ENCODE measurements around the gene SAP30BP.

The SAP30BP gene

GRCh38 chr17:75723171-75723930 lies 56.2 kb downstream of the SAP30BP start:
- Histone ChIP-seq H3K36me3 (ENCODE audit: control insufficient read depth, insufficient read depth, low read length) (no peaks in the 10 kb centered on the region), H3K27ac (no peak overlapping the region)

GRCh38 chr17:75724016-75725003 lies 57.2 kb downstream of the SAP30BP start:
- H3K4me3 ChIP-seq (ENCODE audit: low read depth, low read length) = no peak overlapping the region
- H3K36me3 ChIP-seq (ENCODE audit: control insufficient read depth, insufficient read depth, low read length) = no peaks in the 10 kb centered on the region
- no peaks in the 10 kb centered on the region for H3K79me2 ChIP-seq
- H3K9ac ChIP-seq = no peak overlapping the region
- H2AFZ ChIP-seq = no peak overlapping the region
- H3K27ac ChIP-seq = no peak overlapping the region
- no peaks in the 10 kb centered on the region for H3K4me1 ChIP-seq
- no peaks in the 10 kb centered on the region for H3K9me3 ChIP-seq (ENCODE audit: control insufficient read depth, low read length)
- no peaks in the 10 kb centered on the region for H3K27me3 ChIP-seq (ENCODE audit: control insufficient read depth, insufficient read depth, low read length)
- H3K4me2 ChIP-seq (ENCODE audit: low read length) = no peak overlapping the region
- TF ChIP-seq, protein P1, sequence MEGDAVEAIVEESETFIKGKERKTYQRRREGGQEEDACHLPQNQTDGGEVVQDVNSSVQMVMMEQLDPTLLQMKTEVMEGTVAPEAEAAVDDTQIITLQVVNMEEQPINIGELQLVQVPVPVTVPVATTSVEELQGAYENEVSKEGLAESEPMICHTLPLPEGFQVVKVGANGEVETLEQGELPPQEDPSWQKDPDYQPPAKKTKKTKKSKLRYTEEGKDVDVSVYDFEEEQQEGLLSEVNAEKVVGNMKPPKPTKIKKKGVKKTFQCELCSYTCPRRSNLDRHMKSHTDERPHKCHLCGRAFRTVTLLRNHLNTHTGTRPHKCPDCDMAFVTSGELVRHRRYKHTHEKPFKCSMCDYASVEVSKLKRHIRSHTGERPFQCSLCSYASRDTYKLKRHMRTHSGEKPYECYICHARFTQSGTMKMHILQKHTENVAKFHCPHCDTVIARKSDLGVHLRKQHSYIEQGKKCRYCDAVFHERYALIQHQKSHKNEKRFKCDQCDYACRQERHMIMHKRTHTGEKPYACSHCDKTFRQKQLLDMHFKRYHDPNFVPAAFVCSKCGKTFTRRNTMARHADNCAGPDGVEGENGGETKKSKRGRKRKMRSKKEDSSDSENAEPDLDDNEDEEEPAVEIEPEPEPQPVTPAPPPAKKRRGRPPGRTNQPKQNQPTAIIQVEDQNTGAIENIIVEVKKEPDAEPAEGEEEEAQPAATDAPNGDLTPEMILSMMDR (IDR thresholded peaks at IDR 0.05) = no peak

More at GRCh38 chr17:75723171-75723930, 56.2 kb downstream of the SAP30BP start:
- Histone ChIP-seq H2AFZ (no peak overlapping the region), H3K9me3 (ENCODE audit: control insufficient read depth, low read length) (no peaks in the 10 kb centered on the region), H3K4me1 (no peaks in the 10 kb centered on the region), H3K79me2 (no peaks in the 10 kb centered on the region), H3K27me3 (ENCODE audit: control insufficient read depth, insufficient read depth, low read length) (no peaks in the 10 kb centered on the region), H3K4me2 (ENCODE audit: low read length) (no peak overlapping the region), H3K4me3 (ENCODE audit: low read depth, low read length) (no peak overlapping the region), H3K9ac (no peak overlapping the region)
- TF ChIP-seq, protein P1 (IDR thresholded peaks at IDR 0.05) = no peak

GRCh38 chr17:75725504-75725903 lies 58.4 kb downstream of the SAP30BP start:
- Histone ChIP-seq H3K36me3 (ENCODE audit: control insufficient read depth, insufficient read depth, low read length) (no peaks in the 10 kb centered on the region), H3K27me3 (ENCODE audit: control insufficient read depth, insufficient read depth, low read length) (no peaks in the 10 kb centered on the region), H2AFZ (no peak overlapping the region), H3K4me2 (ENCODE audit: low read length) (no peak overlapping the region), H3K9me3 (ENCODE audit: control insufficient read depth, low read length) (no peaks in the 10 kb centered on the region), H3K27ac (no peak overlapping the region), H3K79me2 (no peaks in the 10 kb centered on the region), H3K4me1 (no peaks in the 10 kb centered on the region), H3K9ac (no peak overlapping the region), H3K4me3 (ENCODE audit: low read depth, low read length) (no peak overlapping the region)
- TF ChIP-seq, protein P1 (IDR thresholded peaks at IDR 0.05) = no peak

- H3K4me3 ChIP-seq (ENCODE audit: low read depth, low read length) = no peak overlapping the region
These were observed 60.3 kb downstream of the SAP30BP start for GRCh38 chr17:75727391-75727790.

More at GRCh38 chr17:75727391-75727790, 60.3 kb downstream of the SAP30BP start:
- no peak overlapping the region for H3K27ac ChIP-seq
- H3K9ac ChIP-seq = no peak overlapping the region
- H3K4me2 ChIP-seq (ENCODE audit: low read length) = no peak overlapping the region
- H3K4me1 ChIP-seq = no peaks in the 10 kb centered on the region
- H3K9me3 ChIP-seq (ENCODE audit: control insufficient read depth, low read length) = no peaks in the 10 kb centered on the region
- no peaks in the 10 kb centered on the region for H3K79me2 ChIP-seq
- no peaks in the 10 kb centered on the region for H3K36me3 ChIP-seq (ENCODE audit: control insufficient read depth, insufficient read depth, low read length)
- TF ChIP-seq, protein P1 (IDR thresholded peaks at IDR 0.05) = no peak
- no peak overlapping the region for H2AFZ ChIP-seq
- no peaks in the 10 kb centered on the region for H3K27me3 ChIP-seq (ENCODE audit: control insufficient read depth, insufficient read depth, low read length)

All from parathyroid adenoma (tissue), 2 donors.